GM19438 (cell line): ENCODE results near the gene LRRC70.
"Not testable (repeated sequence)": the region's sequence is repeated elsewhere in the genome, so short reads cannot be mapped to it uniquely, and the experiment has no call there.

Experiments
- ATAC-seq: cut with Tn5 transposase; IDR thresholded peaks from one replicate; pipeline ENCODE4 v1.9.1; 2021; ENCODE audit warnings: low read depth; ENCODE audit not compliant: unreplicated experiment

The LRRC70 gene

DNA sequence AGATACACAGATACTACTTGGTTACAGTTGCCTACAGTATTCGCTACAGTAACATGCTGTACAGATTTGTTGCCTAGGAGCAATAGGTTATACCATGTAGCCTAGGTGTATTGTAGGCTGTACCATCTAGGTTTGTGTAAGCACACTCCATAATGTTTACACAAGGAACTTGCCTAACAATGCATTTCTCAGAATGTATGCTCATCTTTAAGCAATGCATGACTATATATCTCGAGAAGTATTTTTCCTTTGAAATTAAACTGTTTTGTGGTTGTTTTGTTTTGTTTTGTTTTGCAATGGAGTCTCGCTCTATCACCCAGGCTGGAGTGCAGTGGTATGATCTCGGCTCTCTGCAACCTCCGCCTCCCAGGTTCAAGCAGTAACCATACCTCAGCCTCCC, 25.3 kb downstream of the LRRC70 start:
- ATAC-seq: no peak

DNA sequence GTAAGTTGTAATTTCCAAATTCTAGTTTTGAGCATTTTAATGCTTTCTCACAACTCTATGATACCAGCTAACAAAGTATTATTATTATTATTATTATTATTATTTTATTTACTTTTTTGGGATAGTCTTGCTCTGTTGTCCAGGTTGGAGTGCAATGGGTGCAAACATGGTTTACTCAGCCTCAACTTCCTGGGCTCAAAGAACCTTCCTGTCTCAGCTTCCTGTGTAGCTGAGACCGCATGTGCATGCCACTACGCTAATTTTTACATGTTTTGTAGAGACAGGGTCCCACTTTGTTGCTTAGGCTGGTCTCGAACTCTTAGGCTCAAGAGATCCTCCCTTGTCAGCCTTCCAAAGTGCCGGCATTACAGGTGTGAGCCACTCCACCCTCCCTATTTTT, 27.0 kb downstream of the LRRC70 start:
- no peak for ATAC-seq

DNA sequence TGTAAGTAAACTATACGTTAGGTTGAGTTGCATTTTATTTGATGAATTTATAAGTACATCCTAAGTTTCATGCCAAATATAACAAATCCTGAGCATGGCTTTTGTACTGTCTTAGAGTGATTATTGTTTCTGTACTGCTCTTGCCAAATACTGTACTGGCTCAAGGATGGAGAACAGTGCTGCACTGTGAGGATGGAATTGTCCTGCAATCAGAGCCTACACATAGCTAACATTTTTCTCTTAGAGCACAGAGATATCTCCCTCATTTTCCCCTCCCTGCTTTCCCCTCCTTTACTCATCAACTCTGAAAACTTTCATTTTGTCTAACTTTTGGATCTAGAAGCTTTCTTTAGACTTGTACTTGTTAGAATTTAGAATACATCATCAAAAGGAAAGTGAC, 28.3 kb downstream of the LRRC70 start:
- ATAC-seq: no peak

DNA sequence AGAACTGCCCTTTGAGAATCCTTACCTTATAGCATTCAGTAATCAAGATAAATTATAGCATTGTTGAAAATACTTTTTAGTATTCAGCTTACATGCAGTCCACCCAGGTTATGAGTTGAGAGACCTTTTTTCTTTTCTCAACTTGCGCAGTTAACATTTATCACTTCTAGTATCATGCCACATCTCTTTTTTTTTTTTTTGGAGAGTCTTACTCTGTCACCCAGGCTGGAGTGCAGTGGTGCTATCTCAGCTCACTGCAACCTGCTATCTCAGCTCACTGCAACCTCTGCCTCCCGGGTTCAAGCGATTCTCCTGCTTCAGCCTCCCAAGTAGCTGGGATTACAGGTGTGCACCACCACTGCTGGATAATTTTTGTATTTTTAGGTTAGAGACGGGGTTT, 29.0 kb downstream of the LRRC70 start:
- no peak for ATAC-seq

DNA sequence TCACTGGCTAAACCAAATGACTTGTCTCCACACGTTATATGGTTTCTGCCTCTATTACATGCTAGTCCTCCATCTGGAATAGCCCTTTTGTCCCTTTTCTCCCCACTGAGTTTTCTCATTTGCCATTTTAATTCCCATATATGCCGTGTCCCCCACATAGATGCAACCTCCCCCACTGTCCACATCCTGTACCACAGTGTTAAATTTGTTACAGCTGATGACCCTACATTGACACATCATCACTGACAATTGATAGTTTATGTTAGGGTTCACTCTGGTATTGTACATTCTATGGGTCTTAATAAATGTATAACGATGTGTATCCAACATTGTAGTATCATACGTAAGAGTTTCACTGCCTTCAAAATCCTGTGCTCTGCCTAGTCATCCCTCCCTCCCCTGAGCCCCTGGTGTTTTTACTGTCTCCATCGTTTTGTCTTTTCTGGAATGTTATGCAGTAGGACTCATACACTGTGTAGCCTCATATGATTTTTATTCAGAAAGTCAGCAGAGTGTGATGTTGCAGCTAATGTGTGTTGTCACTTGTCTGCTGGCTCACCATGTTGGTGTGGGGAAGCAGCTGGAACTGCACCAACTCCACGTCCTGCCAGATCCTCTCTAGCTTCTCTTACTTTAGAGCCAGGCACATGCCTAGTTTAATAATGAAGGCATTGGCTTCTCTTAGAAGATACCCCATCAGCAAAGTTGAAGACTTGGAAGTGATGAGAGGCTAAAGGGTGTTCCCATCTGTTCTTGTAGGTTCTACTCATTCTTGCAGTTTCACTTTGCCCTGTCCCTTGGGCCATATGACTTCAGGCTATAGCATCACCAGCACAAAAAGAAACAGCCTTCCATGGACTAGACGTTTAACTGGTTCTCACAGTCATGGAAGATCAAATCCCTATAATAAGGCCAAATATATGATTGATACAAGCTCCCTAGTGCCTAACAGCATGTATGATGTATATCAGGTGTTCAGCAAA, 30.2 kb downstream of the LRRC70 start:
- no peak for ATAC-seq

DNA sequence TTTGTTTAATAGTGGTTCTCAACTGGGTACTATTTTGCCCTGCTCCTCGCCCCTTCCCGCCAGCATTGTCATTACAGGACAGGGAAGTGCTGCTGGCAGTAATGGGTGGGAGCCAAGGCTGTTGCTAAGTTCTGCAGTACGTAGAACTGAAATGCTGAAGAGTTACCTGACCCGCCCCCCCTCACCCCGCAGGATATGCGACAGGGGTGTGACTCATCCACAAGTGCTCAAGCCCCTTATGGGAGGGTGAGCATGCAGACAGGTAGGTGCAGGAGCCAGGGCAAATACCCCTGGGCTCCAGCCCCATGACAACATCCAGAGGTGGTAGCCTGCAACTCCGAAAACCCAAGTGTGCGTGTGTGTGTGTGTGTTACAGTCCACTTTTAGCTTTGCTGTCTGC, 35.7 kb downstream of the LRRC70 start:
- ATAC-seq: no peak

DNA sequence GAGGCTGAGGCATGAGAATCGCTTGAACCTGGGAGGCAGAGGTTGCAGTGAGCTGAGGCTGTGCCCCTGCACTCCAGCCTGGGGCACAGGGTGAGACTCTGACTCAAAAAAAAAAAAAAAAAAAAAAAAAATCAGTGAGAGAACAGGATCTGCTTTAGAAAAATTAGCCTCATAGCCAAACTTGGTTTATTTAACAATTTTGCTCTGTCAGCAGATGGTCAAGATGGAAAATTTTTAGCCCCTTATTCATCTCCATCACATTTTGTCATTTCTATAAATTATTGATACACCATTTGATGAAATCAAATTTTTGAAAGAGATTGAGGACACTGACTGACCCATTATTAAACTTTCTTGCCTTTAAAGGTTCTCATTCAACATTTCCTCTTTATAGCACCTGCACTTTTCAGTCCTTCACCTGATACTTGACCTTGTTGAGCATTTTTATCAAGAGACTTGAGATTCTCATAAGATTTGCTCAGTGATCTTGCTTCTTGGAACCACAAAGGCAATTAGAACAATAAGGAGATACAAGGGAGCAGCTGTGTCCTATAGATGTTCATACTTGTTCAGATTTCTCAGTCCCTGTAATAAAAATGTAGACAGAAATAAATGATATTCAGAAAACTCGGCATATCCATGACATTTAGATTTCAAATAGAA, 38.1 kb downstream of the LRRC70 start:
- no peak for ATAC-seq

DNA sequence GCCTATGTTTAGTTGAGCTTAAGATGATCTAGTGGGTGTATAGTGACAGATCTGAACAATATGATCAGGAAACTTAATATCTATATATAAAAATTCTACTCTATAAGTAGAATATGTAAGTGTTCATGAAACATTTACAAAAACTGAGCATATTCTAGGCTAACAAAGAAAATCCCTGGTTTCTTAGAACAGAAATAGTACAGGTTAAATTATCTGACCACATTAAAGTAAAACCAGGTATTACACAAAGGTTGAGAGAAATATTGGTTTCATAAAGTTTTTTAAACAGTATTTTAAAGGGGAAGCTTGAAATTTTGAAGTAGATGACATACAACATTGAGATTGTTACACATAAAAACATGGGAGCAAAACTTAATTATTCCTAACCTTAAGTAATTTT, 39.3 kb downstream of the LRRC70 start:
- no peak for ATAC-seq

DNA sequence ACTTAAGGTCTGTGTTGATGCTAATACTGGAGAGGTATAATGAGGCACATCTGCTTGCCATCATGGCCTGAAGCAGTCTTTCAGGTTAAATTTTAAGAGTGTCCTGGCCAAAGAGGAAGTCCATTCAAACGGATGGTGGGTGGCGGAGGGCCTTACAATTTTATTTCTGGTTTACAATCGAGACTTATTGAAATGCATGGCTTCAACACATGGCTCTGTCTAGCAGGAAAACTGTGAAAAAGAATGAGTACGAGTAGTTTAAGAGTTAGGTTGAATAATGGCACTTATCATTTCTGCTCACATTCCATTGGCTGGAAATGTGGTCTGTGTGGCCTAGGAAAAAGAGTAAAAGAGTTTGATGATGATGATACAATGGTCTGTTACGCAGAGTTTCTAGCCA, 42.1 kb downstream of the LRRC70 start:
- ATAC-seq: no peak

DNA sequence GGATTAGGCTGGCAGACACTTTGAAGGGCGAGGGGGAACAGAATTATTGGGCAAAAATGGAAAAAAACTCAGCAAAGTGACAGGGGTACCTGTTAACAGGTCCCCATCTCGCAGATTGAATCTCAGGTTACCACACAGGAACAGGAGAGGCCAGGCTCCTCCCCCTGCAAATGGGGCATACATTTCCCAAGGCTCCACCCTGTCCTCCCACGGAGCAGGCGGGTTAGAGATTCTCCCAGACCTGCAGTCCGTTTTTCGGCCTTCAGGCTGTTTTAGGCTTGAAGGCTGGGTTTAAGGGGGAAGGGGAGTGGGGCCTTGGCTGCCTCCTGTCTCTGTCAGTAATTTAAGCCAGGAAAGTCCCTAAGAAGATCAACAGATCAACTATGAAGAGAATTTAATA, 42.7 kb downstream of the LRRC70 start:
- ATAC-seq: no peak

DNA sequence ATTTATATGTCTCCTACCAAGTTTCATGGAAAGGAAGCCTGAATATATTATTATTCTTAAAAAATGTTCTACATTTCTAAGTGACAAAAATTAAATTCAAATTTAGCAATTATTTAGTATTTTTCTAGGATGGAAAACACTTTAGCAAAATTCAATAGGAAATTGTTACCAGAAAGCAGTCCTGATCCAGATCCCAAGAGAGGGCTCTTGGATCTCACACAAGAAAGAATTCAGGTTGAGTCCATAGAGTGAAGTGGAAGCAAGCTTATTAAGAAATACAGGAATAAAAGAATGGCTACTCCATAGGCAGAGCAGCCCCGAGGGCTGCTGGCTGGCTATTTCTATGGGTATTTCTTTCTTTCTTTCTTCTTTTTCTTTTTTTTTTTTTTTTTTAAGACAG, 44.7 kb downstream of the LRRC70 start:
- no peak for ATAC-seq

DNA sequence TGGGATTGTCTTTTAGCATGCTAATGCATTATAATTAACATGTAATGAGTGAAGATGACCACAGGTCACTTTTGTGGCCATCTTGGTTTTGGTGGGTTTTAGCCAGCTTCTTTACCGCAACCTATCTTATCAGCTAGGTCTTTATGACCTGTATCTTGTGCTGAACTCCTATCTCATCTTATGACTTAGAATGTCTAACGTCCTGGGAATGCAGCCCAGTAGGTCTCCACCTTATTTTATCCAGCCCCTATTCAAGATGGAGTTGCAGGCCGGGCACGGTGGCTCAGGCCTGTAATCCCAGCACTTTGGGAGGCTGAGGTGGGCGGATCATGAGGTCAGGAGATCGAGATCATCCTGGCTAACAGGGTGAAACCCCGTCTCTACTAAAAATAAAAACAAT, 45.8 kb downstream of the LRRC70 start:
- ATAC-seq: not testable (repeated sequence)

DNA sequence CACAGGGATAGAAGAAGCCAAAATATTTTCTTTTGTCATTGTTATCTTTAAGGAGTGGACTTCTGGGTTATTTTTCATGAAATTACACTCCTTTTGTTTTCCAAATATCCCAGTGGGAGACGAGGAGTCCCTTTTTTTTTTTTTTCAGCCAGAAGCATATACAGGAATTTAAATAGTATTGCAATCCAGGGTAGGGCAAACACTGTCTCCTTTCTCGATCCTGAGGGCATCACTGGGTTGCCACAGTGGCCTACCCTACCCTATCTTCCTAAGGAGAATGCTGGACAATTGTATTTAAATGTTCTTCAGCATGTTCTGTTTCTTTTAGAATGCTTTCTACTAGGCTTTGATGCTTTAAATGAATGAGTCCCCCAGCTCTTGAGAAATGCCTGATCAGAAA, 47.9 kb downstream of the LRRC70 start:
- no peak for ATAC-seq

DNA sequence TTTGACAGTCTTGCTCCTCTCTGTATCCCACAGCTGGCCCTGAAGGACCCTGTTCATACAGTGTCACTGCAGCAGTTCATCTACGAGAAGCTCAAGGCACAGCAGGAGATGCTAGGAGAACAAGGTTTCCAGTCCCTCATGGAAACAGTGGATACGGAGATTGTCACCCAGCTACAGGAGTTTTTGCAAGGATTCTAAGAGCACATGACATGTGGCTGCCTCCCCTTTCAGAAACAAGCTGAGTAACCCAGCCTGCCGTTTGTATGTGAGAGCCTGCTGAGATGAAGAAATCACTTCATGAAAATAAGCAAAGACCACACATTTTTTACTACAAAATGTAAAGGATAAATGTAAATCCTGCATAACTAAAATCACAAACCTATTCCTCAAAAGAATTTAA, 48.5 kb downstream of the LRRC70 start:
- no peak for ATAC-seq

DNA sequence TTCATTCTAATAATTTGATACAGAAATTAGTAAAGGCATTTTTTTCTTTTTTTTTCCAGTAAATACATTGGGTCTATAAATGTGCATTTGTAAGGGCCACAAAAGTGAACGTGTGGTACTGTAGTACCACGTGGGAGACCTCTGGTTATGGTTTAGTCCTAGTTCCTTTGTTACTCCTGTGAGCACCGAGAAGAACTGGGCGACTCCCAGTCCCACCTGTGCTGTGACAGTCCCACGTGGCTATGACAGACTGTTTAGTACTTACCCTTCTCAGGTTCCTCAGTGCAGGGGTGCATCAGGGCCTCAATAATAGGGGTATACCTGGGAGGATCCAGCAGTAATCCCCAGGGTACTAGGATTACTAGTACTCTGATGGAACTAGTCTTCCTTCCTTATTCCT, 49.3 kb downstream of the LRRC70 start:
- no peak for ATAC-seq
